NCI-H128 (cell line): ENCODE data around the gene CAPN11.
"Not testable (repeated sequence)": the region's sequence is repeated elsewhere in the genome, so short reads cannot be mapped to it uniquely, and the experiment has no call there.

Experiments used
- DNase-seq: peaks from one replicate; lab custom pipeline; 2025; ENCODE audit not compliant: unreplicated experiment; lab: John Stamatoyannopoulos, UW

CAPN11 gene

DNA sequence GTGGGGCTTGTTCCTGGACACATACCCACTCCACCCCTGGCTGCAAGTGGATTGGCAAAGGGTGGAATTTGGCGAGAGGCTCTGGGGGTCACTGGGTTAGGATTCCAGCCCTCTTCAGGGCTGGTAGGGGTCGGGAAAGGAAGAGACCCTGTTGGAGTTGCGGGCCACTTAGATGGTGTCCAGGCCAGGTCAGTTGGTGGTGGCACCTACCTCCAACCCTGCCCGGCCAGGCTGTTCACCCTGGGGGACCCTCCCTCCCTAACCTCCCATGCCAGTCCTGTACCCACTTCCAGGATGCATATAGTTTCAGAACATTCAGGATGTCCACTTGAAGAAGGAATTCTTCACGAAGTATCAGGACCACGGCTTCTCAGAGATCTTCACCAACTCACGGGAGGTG, 21.0 kb downstream of the CAPN11 start:
- DNase-seq: no peak

- DNase-seq: no peak
Observed at GRCh38 chr6:44180406-44180805, 21.8 kb downstream of the CAPN11 start.

GRCh38 chr6:44180886-44181285, 22.3 kb downstream of the CAPN11 start:
- DNase-seq: no peak

DNA sequence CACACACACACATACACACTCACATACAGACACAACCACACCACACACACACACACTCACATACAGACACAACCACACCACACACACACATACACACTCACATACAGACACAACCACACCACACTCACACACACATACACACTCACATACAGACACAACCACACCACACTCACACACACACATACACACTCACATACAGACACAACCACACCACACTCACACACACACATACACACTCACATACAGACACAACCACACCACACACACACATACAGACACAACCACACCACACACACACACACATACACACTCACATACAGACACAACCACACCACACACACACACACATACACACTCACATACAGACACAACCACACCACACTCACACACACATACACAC, 23.2 kb downstream of the CAPN11 start:
- not testable (repeated sequence) for DNase-seq

DNA sequence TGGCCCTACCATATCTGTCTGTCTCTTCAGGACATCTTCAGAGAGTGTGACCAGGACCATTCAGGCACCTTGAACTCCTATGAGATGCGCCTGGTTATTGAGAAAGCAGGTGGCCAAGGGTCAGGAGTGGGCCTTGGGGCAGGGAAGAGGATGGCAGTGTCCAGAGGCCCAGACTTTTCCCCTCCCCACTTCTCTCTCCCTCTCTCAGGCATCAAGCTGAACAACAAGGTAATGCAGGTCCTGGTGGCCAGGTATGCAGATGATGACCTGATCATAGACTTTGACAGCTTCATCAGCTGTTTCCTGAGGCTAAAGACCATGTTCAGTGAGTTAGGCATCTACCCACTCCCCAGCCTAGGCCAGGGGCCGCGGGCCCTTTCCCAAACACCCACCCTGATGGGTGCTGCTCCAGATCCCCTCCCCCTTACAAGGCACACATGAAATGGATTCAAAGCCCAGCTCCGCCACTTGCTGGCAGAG, 24.3 kb downstream of the CAPN11 start:
- DNase-seq: no peak

DNA sequence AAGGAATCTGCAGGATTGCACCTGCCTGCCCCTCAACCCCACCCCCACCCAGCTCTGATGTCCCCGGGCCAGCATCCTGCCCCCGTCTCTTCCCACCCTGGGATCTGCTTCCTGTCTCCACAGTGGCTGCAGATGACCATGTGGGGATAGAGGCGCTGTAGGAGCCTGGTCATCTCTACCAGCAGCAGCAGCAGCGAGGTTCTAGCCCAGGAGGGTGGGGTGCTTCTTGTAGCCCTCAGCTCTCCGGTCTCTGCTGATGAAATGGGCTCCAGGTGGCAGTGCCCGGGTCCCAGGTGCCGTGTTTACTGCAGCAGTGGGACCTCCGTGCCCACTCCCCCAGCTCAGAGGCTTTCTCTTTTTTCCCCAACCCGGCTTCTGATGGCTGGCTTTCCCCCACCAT, 25.2 kb downstream of the CAPN11 start:
- no peak for DNase-seq

GRCh38 chr6:44185356-44185755, 26.7 kb downstream of the CAPN11 start:
- not testable (repeated sequence) for DNase-seq

GRCh38 chr6:44185953-44186634, 27.5 kb downstream of the CAPN11 start:
- DNase-seq: no peak

GRCh38 chr6:44186635-44187025, 28.0 kb downstream of the CAPN11 start:
- DNase-seq: no peak

- no peak for DNase-seq
Observed at GRCh38 chr6:44188819-44189218, 30.2 kb downstream of the CAPN11 start.

DNA sequence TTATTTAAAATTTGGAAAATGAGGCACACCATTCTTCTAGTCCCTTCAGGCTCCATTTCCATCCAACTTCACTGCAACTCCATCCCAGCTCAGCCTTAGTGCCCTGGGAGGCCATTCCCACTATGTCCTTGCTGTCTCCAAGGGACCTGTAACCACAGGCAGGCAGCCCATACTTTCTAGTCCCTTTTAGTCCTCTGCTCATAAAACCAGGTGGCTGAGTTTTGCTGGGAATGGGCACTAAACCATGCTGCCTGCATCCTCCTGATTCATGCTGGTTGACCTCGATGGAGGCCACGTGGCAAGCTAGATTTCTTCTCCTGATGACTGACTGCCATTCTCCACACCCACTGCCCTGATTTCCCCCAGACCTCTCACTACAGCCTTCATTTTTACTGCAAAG, 30.6 kb downstream of the CAPN11 start:
- DNase-seq: no peak

DNA sequence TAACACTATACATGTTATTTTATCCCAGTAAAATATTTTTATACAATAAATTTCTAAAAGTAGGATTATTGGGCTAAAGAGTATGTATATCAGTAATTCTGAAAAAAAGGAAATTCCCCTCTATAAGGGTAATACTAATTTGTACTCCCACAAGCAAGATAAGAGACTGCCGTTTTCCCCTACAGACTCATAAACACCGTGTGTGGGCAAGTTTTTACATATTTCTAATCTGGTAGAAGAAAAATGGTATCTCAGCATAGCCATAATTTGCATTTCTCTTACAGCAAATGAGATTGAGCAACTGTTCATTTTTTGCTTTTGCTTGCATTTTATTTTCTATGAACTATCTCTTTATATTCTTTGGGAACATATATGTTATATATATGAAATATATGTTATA, 32.1 kb downstream of the CAPN11 start:
- no peak for DNase-seq

DNA sequence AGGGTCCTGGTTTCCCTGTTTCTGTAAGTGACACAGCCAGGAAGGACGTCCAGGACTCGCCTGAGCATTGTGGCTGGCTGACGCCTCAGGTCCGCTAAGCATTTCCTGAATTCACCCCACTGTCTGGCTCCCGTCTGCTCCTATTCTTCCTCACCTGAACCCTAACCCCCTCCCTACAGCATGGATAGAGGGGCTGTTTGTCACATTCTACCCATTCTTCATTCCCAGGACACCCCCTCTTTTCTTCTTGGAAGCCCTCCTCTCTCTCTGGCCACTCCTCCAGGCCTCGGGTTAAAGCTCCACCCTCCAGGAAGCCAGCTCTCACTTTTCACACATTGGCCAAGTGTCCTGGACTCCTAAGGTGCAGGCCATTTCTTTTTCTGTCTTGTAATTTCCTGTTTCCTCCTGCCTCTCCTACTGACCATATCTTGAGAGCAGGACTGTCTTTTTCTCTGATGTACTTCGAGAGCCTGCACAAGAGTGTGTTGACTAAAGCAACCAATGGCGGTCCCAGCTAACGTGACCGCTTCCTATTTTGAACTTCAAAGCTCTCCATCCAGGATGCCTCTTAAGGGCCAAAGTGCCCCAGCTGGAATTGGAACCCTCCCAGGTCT, 33.9 kb downstream of the CAPN11 start:
- no peak for DNase-seq

- no peak for DNase-seq
Observed at GRCh38 chr6:44193307-44193910, 34.8 kb downstream of the CAPN11 start.

DNA sequence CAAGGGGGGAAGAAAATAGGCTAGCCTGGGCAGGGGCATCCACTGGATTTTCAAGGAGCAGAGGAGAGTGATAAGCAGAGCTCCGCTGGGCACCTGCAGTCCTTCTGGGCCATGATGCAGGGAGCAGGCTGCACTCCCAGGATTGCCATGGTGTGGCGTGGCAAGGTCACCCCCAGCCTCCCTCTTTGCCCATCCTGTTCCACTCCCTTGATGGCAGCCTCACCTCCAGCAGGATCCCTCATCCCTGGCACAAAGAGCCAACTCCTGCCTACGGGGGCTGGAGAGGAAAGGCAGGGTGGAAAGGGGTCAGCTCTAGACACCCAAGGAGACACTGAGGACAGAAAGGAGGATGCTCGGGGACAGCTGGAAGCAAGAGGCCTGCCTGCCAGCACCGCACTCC, 35.7 kb downstream of the CAPN11 start:
- no peak for DNase-seq

- not testable (repeated sequence) for DNase-seq
Observed at GRCh38 chr6:44196351-44196750, 37.7 kb downstream of the CAPN11 start.

DNA sequence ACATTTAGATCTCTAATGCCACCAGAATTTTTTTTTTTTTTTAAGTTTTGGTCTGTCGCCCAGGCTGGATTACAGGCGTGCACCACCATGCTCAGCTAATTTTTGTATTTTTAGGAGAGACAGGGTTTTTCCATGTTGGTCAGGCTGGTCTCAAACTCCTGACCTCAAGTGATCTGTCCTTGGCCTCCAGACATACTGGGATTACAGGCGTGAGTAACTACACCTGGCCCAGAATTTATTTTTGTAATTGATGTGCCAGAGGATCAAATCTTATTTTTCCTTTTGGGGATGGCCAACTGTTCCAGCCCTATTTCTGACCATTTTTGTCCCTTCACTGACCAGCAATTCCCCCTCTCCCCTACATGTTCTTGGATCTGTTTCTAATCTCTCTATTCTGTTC, 40.1 kb downstream of the CAPN11 start:
- DNase-seq: no peak

GRCh38 chr6:44199883-44200282, 41.3 kb downstream of the CAPN11 start:
- no peak for DNase-seq

GRCh38 chr6:44201200-44201599, 42.6 kb downstream of the CAPN11 start:
- DNase-seq: no peak

DNA sequence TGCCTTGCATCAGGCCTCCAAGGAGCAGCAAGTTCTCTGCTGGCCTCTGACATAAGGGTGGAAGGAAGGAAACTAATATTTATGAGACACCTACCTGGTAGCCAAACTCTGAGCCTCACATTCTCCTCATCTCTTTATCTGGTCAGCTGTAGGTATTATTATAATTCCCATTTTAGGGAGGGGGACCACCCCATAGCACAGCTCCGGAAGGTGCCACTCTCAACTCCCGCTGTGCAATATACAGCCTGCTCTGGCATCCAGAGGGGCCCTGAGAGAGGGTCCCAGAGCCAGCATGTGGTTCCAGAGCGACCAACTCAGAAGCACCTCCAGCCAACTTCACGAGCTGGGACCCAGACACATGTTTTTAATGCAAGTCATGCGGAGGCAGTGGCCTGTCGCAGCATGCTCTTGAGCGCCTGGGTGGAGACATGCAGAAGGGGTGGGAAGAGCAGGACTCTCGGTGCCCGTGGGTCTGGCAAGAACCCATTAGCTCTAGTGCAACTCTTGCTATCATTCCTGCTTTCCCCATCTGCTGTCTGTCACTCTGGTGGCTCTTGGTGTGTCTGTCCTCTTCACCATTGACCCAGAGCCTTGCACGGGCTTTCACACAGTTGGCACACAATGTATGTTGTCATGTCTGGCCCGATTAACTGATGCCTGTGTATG, 43.2 kb downstream of the CAPN11 start:
- DNase-seq: no peak

GRCh38 chr6:44202332-44202971, 43.8 kb downstream of the CAPN11 start:
- no peak for DNase-seq
